Bone marrow (tissue), 2 donors: ENCODE data around the gene CDHR2.

Experiments
- DNase-seq, 2 donors: peaks; one replicate each; lab custom pipeline; 2025; lab: John Stamatoyannopoulos, UW

CDHR2 gene

GRCh38 chr5:176619569-176620332 lies 70.6 kb downstream of the CDHR2 start:
- no peak for DNase-seq

GRCh38 chr5:176620333-176620981 lies 71.3 kb downstream of the CDHR2 start:
- no peak for DNase-seq

- no peak for DNase-seq
These were observed 72.5 kb downstream of the CDHR2 start for GRCh38 chr5:176621661-176622079.

- no peak for DNase-seq
These were observed 75.0 kb downstream of the CDHR2 start for GRCh38 chr5:176624142-176624541.

- DNase-seq = no peak
These were observed 75.8 kb downstream of the CDHR2 start for GRCh38 chr5:176624938-176625337.

- no peak for DNase-seq
These were observed 76.4 kb downstream of the CDHR2 start for GRCh38 chr5:176625512-176625911.

- no peak for DNase-seq
These were observed 77.1 kb downstream of the CDHR2 start for GRCh38 chr5:176625966-176626875.

- DNase-seq = no peak
These were observed 77.7 kb downstream of the CDHR2 start for GRCh38 chr5:176626876-176627236.

GRCh38 chr5:176627582-176627981 lies 78.4 kb downstream of the CDHR2 start:
- DNase-seq = no peak

GRCh38 chr5:176628406-176629228 lies 79.5 kb downstream of the CDHR2 start:
- no peak for DNase-seq

- DNase-seq = no peak
These were observed 80.2 kb downstream of the CDHR2 start for GRCh38 chr5:176629317-176629852.

- no peak for DNase-seq
These were observed 80.9 kb downstream of the CDHR2 start, which contains the start of the genes EIF4E1B and SNCB for GRCh38 chr5:176629853-176630680. TSS of gene EIF4E1B (plus strand) at chr5:176630675. CDS start at chr5:176642788, 12,113 bp downstream. TSS of gene SNCB (minus strand) at chr5:176630534. CDS start at chr5:176629654, 880 bp downstream.

- DNase-seq = no peak
These were observed 81.6 kb downstream of the CDHR2 start for GRCh38 chr5:176630681-176631222.

GRCh38 chr5:176631383-176632200 lies 82.5 kb downstream of the CDHR2 start:
- DNase-seq = no peak

GRCh38 chr5:176632745-176633144 lies 83.6 kb downstream of the CDHR2 start:
- no peak for DNase-seq

- DNase-seq = no peak
These were observed 84.5 kb downstream of the CDHR2 start for GRCh38 chr5:176633598-176633997.

GRCh38 chr5:176636426-176636825 lies 87.3 kb downstream of the CDHR2 start:
- no peak for DNase-seq

- no peak for DNase-seq
These were observed 88.4 kb downstream of the CDHR2 start for GRCh38 chr5:176637556-176637955.

- no peak for DNase-seq
These were observed 89.3 kb downstream of the CDHR2 start for GRCh38 chr5:176638437-176638836.
